Mononuclear cell (primary cell): Measurements from ENCODE around the gene APCDD1. TPM values are rescaled to one million over a fixed set of nuclear protein-coding genes. Genes with fewer than 3 reads are reported as not detected.
"Not testable (repeated sequence)": the region's sequence is repeated elsewhere in the genome, so short reads cannot be mapped to it uniquely, and the experiment has no call there.

Experiments used
- H3K27me3 ChIP-seq: 2 replicates; pipeline ENCODE4 v1.6.0; 2011; ENCODE audit warnings: low read length, control low read depth; ENCODE audit not compliant: insufficient read depth
- H3K4me1 ChIP-seq: 2 replicates; pipeline ENCODE4 v1.5.1; 2011; ENCODE audit warnings: mild to moderate bottlenecking, low read length, control low read depth; ENCODE audit not compliant: insufficient read depth
- H3K4me3 ChIP-seq: 2 replicates; pipeline ENCODE4 v1.5.1; 2011; ENCODE audit warnings: mild to moderate bottlenecking, low read length, moderate library complexity
- H3K9me3 ChIP-seq: 2 replicates; pipeline ENCODE4 v1.5.1; 2011; ENCODE audit warnings: low read depth, mild to moderate bottlenecking, control low read depth, low read length
- total RNA-seq: library from RNA; depleted of rRNA; stranded (reverse); fragments of >200 nt; gene quantifications from one replicate; pipeline ENCODE4 v1.2.3, GENCODE V29; 2012

APCDD1 gene
- total RNA-seq, 1 donor = under 0.01 TPM

- no peaks in the 10 kb centered on the region for H3K9me3 ChIP-seq
- peaks cover 24% of the 10 kb centered on the region for H3K4me1 ChIP-seq
- no peaks in the 10 kb centered on the region for H3K27me3 ChIP-seq
- H3K4me3 ChIP-seq = no peak overlapping the region
Measured at GRCh38 chr18:10485475-10485874, 31.0 kb downstream of the APCDD1 start.

DNA sequence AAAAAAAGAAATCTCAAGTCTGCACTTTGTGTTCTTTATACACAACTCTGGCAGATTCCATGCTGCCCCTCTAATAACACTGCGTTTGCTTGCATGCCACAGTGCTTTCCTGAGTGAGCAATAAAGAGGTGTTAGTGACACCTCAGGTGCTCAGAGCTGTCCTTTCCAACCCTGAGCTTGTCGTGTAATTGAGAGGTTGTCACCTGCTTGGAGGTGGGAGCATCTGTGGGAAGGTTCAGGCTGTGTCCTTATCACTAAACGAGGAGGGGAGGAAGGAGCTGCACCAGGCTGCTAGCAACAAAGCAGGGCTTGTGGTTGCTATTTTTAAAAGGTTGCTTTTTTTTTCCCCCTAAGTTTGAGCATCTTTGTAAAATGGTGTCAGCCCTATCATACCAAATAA is 31.9 kb downstream of the APCDD1 start:
- Histone ChIP-seq H3K4me1 (peaks cover 26% of the 10 kb centered on the region), H3K4me3 (no peak overlapping the region), H3K27me3 (no peaks in the 10 kb centered on the region), H3K9me3 (no peaks in the 10 kb centered on the region)

GRCh38 chr18:10487154-10487553 is 32.7 kb downstream of the APCDD1 start:
- H3K4me1 ChIP-seq = peaks cover 21% of the 10 kb centered on the region
- no peak overlapping the region for H3K4me3 ChIP-seq
- no peaks in the 10 kb centered on the region for H3K27me3 ChIP-seq
- H3K9me3 ChIP-seq = no peaks in the 10 kb centered on the region

DNA sequence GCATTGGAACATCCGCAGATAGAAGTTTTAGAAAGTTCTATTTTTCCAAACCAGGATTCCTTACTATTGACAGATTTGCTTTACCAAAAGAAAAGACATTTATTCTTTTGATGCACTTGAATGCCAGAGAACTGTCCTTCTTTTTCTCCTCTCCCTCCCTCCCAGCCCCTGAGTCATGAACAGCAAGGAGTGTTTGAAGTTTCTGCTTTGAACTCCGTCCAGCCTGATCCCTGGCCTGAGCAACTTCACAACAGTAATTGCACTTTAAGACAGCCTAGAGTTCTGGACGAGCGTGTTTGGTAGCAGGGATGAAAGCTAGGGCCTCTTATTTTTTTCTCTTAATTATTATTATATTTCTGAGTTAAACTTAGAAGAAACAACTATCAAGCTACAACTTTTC is 33.6 kb downstream of the APCDD1 start:
- Histone ChIP-seq H3K4me1 (peaks cover 12% of the 10 kb centered on the region), H3K9me3 (no peaks in the 10 kb centered on the region), H3K27me3 (no peaks in the 10 kb centered on the region), H3K4me3 (no peak overlapping the region)

DNA sequence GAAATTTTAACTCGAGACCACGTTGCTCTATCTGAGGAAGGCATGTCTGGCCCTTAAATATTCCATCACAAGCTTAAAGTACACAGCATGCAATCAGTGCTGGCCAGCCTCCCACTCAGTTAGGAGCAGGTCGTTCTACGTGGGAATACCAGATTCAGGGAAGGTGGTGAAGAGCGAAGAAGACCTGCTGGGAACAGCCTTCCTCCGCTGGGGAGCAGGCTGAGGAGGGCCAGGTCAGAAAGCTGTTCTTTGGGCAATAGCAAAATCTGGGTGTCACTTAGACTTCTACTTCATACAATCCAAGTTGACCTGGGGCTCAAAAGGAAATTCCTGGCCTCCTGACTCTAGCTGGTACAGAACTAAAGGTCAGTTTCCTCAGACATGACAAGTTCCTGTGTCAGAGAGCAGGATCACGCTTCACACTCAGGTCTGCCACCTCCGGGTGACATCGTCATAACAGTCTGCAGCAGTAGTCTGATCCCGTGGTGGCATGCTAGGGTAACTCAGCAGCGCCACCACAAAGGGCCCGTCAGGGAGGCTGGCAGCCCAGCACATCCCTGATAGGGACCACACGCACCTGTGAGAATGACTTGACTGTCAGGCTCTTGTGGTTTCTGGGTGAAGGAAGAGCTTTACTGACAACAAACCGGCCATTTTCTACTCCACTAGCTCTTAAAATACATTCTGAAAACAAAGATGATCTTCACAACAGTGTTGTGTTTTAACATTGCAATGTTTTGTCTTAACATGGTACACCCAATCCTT is 36.1 kb downstream of the APCDD1 start:
- Histone ChIP-seq H3K27me3 (no peaks in the 10 kb centered on the region), H3K4me1 (peaks cover 4% of the 10 kb centered on the region), H3K4me3 (no peak overlapping the region), H3K9me3 (no peaks in the 10 kb centered on the region)

- no peaks in the 10 kb centered on the region for H3K27me3 ChIP-seq
- H3K4me3 ChIP-seq = no peak overlapping the region
- no peaks in the 10 kb centered on the region for H3K9me3 ChIP-seq
- peaks cover 13% of the 10 kb centered on the region for H3K4me1 ChIP-seq
Measured at GRCh38 chr18:10495936-10496335, 41.5 kb downstream of the APCDD1 start.

DNA sequence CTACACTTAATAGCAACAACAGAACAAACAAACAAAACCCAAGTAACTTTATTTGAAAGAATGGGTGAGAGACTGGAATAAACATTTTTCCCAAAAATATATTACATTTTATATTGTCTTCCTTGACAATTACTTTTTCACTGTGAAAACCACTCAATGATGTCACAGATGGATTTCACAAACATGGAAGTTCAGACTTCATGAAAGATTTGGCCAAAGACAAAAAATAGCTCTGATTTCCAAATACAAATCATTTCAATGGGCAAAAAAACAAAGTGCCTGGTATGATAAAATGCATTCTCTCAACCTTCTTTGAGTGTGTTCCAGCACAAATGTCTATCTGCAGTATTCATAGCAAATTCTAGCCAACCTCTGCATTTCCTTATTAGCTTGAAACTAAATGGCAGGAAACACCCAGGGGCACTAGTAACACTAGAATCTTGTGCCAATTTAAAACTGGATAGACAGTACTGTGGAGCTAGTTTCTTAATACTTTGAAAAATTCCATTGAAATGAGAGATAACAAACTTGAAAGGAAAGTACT is 42.8 kb downstream of the APCDD1 start:
- H3K4me3 ChIP-seq = no peak overlapping the region
- H3K4me1 ChIP-seq = peaks cover 13% of the 10 kb centered on the region
- no peaks in the 10 kb centered on the region for H3K27me3 ChIP-seq
- H3K9me3 ChIP-seq = no peaks in the 10 kb centered on the region

GRCh38 chr18:10499230-10499629 is 44.8 kb downstream of the APCDD1 start:
- H3K4me1 ChIP-seq = peaks cover 13% of the 10 kb centered on the region
- no peaks in the 10 kb centered on the region for H3K9me3 ChIP-seq
- H3K27me3 ChIP-seq = peaks cover 4% of the 10 kb centered on the region
- no peak overlapping the region for H3K4me3 ChIP-seq

DNA sequence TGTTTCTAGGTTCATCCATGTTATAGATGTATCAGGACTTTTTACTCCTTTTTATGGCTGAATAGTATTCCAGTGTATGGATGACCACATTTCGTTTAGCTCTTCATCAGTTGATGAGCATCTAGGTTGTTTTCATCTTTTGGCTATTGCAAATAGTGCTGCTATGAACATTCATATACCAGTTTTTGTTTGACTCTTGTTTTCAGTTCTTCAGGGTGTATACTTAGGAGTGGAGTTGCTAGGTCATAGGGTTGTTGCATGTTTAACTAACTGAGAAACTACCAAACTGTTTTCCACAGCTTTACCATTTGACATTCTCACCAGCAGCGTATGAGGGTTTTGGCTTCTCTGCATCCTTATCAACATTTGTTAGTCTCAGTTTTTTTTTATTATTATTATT is 45.6 kb downstream of the APCDD1 start:
- peaks cover 4% of the 10 kb centered on the region for H3K27me3 ChIP-seq
- H3K9me3 ChIP-seq = no peaks in the 10 kb centered on the region
- H3K4me3 ChIP-seq = no peak overlapping the region
- peaks cover 13% of the 10 kb centered on the region for H3K4me1 ChIP-seq

- peaks cover 8% of the 10 kb centered on the region for H3K9me3 ChIP-seq
- H3K4me1 ChIP-seq = peaks cover 1% of the 10 kb centered on the region
- peaks cover 4% of the 10 kb centered on the region for H3K27me3 ChIP-seq
- no peak overlapping the region for H3K4me3 ChIP-seq
Measured at GRCh38 chr18:10504723-10505122, 50.3 kb downstream of the APCDD1 start.

GRCh38 chr18:10505892-10506291 is 51.5 kb downstream of the APCDD1 start:
- H3K4me1 ChIP-seq, H3K9me3 ChIP-seq, H3K27me3 ChIP-seq, H3K4me3 ChIP-seq: not testable (repeated sequence)

DNA sequence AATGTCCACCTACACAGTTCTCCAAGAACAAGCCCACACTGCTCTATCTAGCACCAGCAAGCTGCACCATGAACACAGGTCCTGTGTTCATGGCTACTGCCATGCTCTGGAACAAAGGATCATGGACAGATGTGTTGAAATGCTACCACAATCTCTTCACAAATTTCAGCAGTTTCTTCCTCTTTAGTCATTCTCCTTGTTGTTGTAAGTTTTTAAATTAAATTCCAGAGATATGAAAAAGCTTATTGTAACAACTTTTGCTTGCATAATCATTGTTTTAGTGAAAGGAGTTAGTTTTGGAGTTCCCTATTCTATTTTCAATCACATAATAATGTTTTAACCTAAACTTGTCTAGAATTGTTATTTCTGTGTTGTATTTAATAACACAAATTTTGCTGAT is 54.2 kb downstream of the APCDD1 start:
- Histone ChIP-seq H3K27me3 (peaks cover under 1% of the 10 kb centered on the region), H3K9me3 (peaks cover 8% of the 10 kb centered on the region), H3K4me3 (no peak overlapping the region), H3K4me1 (peaks cover 3% of the 10 kb centered on the region)

DNA sequence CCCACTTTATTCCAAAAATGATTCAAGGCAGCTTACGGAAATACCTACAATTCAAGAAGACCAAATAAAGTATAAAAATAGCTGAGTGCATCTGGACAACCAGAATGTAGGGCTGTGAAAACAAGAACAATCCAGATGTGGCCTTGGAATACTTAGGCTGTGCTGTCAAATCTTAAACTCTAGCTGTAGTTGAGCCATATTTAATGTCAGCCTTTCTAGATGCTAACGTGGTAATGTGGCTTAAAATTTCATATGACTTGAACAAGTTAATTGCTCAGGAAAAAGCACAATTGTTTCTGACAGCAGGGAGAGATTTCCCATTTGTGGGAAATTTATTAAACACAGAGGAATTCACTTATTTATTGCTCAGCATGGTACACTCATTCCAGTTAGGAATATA is 56.8 kb downstream of the APCDD1 start:
- Histone ChIP-seq H3K9me3 (peaks cover 8% of the 10 kb centered on the region), H3K27me3 (no peaks in the 10 kb centered on the region), H3K4me1 (peaks cover 20% of the 10 kb centered on the region), H3K4me3 (no peak overlapping the region)

DNA sequence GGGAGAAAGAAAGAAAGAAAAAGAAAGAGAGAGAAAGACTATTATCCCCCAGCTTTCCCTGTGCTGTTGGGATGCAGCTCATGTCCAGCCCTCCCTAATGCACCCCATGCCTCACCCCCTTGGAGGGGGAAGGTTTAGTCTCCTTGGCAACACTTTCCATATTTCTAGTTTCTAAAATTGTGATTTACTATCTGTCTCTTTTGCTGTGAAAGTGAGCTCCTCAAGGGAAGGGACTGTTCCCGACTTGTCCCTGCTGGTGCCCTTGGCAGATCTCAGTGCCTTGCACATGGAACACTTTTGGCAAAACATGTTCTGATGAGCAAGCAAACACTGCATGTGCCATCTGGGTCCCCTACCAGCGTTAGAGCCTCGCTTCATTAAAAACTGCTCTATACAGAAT is 59.6 kb downstream of the APCDD1 start:
- no peak overlapping the region for H3K4me3 ChIP-seq
- H3K9me3 ChIP-seq = no peaks in the 10 kb centered on the region
- no peaks in the 10 kb centered on the region for H3K27me3 ChIP-seq
- peaks cover 28% of the 10 kb centered on the region for H3K4me1 ChIP-seq

DNA sequence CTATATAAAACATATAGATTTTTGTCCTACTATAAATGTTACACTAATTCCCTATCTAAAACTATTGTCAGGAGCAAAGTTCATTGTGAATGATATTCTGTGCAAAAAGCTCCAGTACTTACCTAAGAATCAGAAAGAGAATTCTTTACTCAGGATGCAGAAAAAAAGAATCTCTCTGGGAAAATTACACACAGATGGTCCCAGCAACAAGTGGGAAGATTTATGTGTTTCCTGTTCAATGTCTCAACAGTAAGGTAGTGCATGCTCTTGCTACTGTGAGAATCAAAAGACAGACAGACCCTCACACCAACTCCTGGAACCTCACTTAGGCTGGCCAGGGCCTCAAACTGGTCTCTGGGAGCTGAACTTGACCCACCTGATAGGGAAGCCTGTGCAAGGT is 60.2 kb downstream of the APCDD1 start:
- no peaks in the 10 kb centered on the region for H3K9me3 ChIP-seq
- H3K4me3 ChIP-seq = no peak overlapping the region
- H3K27me3 ChIP-seq = no peaks in the 10 kb centered on the region
- peaks cover 33% of the 10 kb centered on the region for H3K4me1 ChIP-seq

DNA sequence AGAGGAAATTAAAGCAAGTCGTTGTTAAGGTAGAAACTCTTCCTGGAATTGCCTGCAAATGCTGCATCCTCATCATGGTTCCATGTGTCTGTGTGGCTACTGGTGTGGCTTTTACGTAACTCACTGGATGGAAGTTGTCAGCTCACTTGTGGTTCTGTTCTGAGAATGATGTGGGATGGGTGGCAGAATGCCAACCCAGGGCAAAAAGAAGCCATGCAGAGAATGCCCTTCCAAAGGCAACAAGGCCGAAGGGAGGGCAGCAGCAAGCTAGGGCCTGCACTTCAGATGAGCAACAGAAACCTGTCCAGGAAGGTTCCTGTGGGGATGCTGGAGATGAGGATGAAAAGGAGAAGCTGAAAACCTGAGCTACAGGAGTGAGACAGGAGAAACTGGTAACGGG is 61.0 kb downstream of the APCDD1 start:
- Histone ChIP-seq H3K4me1 (peaks cover 38% of the 10 kb centered on the region), H3K4me3 (no peak overlapping the region), H3K9me3 (no peaks in the 10 kb centered on the region), H3K27me3 (no peaks in the 10 kb centered on the region)
